ENCODE data around the gene MYO16.

GRCh38 chr13:109136873-109137272 is 507.5 kb downstream of the MYO16 start:
- no peak for TF ChIP-seq CTCF (IDR thresholded peaks at IDR 0.05)
- no peak for TF ChIP-seq POLR2AphosphoS5 (IDR thresholded peaks at IDR 0.05)
- no peak for TF ChIP-seq POLR2A (IDR thresholded peaks at IDR 0.05)
- TF ChIP-seq EP300 (IDR thresholded peaks at IDR 0.05) = no peak

All from gastroesophageal sphincter (tissue), 3 donors.